ENCODE data around the gene RHAG. TPM values are rescaled to one million over a fixed set of nuclear protein-coding genes. Genes with fewer than 3 reads are reported as not detected.

Gene RHAG
- total RNA-seq, 6 experiments from 2014 or later = 0.18 to 2.7 (median 0.85) TPM; not detected in 2

DNA sequence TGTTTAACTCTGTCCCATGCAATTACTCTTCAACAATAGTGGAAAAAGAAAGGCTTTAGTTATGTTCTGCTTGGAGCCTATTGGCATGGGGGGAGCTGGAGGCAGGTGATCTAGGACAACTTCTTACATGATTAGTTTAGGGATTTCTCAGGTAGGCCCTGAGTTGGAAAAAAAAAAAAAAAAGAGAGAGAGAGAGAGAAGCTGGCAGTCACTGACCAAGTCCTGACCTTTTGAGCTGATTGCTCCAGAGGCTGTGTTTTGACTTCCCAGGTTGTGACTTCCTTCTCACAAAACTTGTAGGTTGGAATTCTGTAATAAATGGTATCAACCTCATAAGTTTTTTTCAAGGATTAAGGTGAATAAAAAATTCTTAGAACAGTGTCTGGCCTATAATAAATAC lies 78.4 kb downstream of the RHAG start:
- Histone ChIP-seq H3K4me3 (no peak overlapping the region), H3K9me3 (no peaks in the 10 kb centered on the region), H3K27ac (peak overlapping the region in 1 of 3 donors; percentile 51), H3K36me3 (no peaks in the 10 kb centered on the region), H3K4me1 (peaks cover 0 to 25% (median 9%) of the 10 kb centered on the region in 4 donors), H3K27me3 (no peaks in the 10 kb centered on the region)
- intact Hi-C loops (cut with DNase I) = no loop called here
- peak in 3 of 4 donors; percentile 48 to 73 (median 59) for ATAC-seq
- TF ChIP-seq, protein P1, sequence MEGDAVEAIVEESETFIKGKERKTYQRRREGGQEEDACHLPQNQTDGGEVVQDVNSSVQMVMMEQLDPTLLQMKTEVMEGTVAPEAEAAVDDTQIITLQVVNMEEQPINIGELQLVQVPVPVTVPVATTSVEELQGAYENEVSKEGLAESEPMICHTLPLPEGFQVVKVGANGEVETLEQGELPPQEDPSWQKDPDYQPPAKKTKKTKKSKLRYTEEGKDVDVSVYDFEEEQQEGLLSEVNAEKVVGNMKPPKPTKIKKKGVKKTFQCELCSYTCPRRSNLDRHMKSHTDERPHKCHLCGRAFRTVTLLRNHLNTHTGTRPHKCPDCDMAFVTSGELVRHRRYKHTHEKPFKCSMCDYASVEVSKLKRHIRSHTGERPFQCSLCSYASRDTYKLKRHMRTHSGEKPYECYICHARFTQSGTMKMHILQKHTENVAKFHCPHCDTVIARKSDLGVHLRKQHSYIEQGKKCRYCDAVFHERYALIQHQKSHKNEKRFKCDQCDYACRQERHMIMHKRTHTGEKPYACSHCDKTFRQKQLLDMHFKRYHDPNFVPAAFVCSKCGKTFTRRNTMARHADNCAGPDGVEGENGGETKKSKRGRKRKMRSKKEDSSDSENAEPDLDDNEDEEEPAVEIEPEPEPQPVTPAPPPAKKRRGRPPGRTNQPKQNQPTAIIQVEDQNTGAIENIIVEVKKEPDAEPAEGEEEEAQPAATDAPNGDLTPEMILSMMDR (IDR thresholded peaks at IDR 0.05) = no peak
- no peak for TF ChIP-seq POLR2A (IDR thresholded peaks at IDR 0.05)
- DNase-seq = no peak

DNA sequence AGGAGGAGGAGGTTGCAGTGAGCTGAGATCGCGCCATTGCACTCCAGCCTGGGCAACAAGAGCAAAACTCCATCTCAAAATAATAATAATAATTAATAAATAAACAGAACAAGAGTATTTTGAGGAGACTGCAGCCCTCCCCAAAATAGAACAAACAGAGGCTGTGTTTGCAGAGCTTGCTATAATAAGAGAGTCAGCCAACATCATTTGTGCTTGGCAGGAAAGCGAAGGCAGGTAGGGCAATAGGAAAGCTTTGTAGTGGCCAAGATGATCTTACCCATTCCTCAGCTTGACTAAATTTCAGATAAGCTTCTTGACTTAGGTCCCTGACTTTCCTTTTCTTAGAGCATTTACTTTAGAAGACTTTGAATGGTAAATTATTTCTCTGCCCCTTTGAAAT lies 79.5 kb downstream of the RHAG start:
- Histone ChIP-seq H3K4me1 (peaks cover 0 to 25% (median 9%) of the 10 kb centered on the region in 4 donors), H3K36me3 (no peaks in the 10 kb centered on the region), H3K9me3 (no peaks in the 10 kb centered on the region), H3K4me3 (no peak overlapping the region), H3K27ac (peak overlapping the region in 2 of 3 donors; percentile 51 to 64), H3K27me3 (no peaks in the 10 kb centered on the region)
- intact Hi-C loops (cut with DNase I) = no loop called here
- WGBS (ENCODE audit: insufficient coverage, low coverage, low lambda C conversion rate, missing lambda C conversion rate) = 57% methylated on average over 3 of the region's 3 CpGs
- TF ChIP-seq, protein P1 (IDR thresholded peaks at IDR 0.05) = no peak
- no peak for TF ChIP-seq POLR2A (IDR thresholded peaks at IDR 0.05)
- ATAC-seq (peak in 3 of 4 donors; percentile 54 to 82 (median 67)), DNase-seq (no peak)

DNA sequence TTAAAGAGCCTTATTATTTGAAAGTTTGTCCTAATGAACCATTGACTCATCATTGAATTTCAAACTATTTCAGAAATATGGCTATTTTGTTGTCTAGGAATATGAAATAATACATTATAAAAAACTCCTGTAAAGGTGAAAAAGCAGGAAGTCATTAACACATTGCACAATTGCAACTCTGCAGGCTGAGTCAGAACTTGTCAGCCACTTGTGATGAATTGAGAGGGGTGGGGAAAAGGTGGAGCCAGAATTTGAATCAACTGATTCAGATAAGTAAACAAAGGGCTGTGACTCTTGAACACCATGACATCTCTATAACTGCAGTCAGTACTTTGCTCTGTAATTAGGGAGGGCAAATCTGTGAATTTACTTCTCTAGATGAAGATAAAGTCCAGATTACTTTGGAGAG lies 80.2 kb downstream of the RHAG start:
- Histone ChIP-seq H3K27ac (peak overlapping the region in 2 of 3 donors; percentile 51 to 64), H3K27me3 (no peaks in the 10 kb centered on the region), H3K9me3 (no peaks in the 10 kb centered on the region), H3K4me3 (no peak overlapping the region), H3K4me1 (peaks cover 0 to 29% (median 12%) of the 10 kb centered on the region in 4 donors), H3K36me3 (no peaks in the 10 kb centered on the region)
- TF ChIP-seq, protein P1 (IDR thresholded peaks at IDR 0.05) = no peak
- no peak for TF ChIP-seq POLR2A (IDR thresholded peaks at IDR 0.05)
- peak; percentile 63 to 96 (median 87) for ATAC-seq
- intact Hi-C loops (cut with DNase I) = no loop called here
- DNase-seq = no peak

DNA sequence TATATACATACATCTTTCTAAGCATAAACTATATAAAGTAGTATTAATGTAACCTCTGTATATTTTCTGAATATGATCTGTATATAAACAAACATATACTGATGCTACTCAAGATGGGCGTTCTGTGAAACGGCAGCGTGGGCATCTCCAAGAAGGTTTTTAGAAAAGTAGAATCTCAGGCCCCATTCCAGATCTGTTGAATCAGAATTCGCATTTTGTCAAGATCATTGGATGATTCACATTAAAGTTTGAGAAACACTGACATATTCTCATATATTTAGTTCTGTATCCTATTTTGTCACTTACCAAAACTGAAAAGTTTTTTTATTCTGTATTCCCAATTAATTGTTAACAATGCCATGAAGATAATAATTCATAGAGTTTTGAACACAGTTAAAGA lies 80.7 kb downstream of the RHAG start:
- Histone ChIP-seq H3K27ac (peak overlapping the region in 2 of 3 donors; percentile 51 to 64), H3K36me3 (no peaks in the 10 kb centered on the region), H3K4me1 (peaks cover 0 to 29% (median 12%) of the 10 kb centered on the region in 4 donors), H3K9me3 (no peaks in the 10 kb centered on the region), H3K27me3 (no peaks in the 10 kb centered on the region), H3K4me3 (no peak overlapping the region)
- 70% methylated on average over 4 of the region's 4 CpGs for WGBS (ENCODE audit: insufficient coverage, low coverage, low lambda C conversion rate, missing lambda C conversion rate)
- no peak for TF ChIP-seq POLR2A (IDR thresholded peaks at IDR 0.05)
- TF ChIP-seq, protein P1 (IDR thresholded peaks at IDR 0.05) = no peak
- intact Hi-C loops (cut with DNase I) = no loop called here
- ATAC-seq = no peak
- no peak for DNase-seq

Other genes with a start within 250 kb of the RHAG start
- gene MMUT, start 173.6 kb downstream of the RHAG start, total RNA-seq = 100 to 1,000 TPM in 1 of 6 experiments, 10 to 100 TPM in 5; 24.7 to 108 (median 63.9) TPM
- 1 to 10 TPM in 4 of 6 experiments, under 1 TPM in 2; 0.49 to 3.6 (median 1.1) TPM for gene CENPQ, start 173.5 kb downstream of the RHAG start, total RNA-seq
- gene GLYATL3, start 136.9 kb downstream of the RHAG start, total RNA-seq = under 1 TPM in 2 of 6 experiments, not detected in 4; 0.44 to 0.48 TPM
- 1 to 10 TPM in 3 of 6 experiments, under 1 TPM in 3; 0.18 to 3.4 (median 0.79) TPM for gene C6orf141, start 86.2 kb downstream of the RHAG start, total RNA-seq
- not detected for gene CRISP2, start 76.7 kb upstream of the RHAG start, total RNA-seq
- 1 to 10 TPM in 1 of 6 experiments, under 1 TPM in 4, not detected in 1; 0.21 to 2.3 (median 0.24) TPM for gene CRISP3, start 107.5 kb upstream of the RHAG start, total RNA-seq
- not detected for gene PGK2, start 150.4 kb upstream of the RHAG start, total RNA-seq
- not detected for gene CRISP1, start 229.7 kb upstream of the RHAG start, total RNA-seq